Renal cortical epithelial cell (primary cell): ENCODE results near the gene CUL1. TPM values are rescaled to one million over a fixed set of nuclear protein-coding genes. Genes with fewer than 3 reads are reported as not detected.
A peak's percentile ranks its signal among the peaks of the same experiment; 100 is the strongest.

Experiments
- DNase-seq: peaks from one replicate; pipeline ENCODE4 v3.0.0-alpha.2; 2011; ENCODE audit warnings: low read depth
- total RNA-seq: library from RNA; depleted of rRNA; stranded (reverse); fragments of >200 nt; gene quantifications from 2 replicates; pipeline ENCODE4 v1.2.3, GENCODE V29; 2014

Gene CUL1
- total RNA-seq, 1 donor from 2014 or later: 69.2 TPM

DNA sequence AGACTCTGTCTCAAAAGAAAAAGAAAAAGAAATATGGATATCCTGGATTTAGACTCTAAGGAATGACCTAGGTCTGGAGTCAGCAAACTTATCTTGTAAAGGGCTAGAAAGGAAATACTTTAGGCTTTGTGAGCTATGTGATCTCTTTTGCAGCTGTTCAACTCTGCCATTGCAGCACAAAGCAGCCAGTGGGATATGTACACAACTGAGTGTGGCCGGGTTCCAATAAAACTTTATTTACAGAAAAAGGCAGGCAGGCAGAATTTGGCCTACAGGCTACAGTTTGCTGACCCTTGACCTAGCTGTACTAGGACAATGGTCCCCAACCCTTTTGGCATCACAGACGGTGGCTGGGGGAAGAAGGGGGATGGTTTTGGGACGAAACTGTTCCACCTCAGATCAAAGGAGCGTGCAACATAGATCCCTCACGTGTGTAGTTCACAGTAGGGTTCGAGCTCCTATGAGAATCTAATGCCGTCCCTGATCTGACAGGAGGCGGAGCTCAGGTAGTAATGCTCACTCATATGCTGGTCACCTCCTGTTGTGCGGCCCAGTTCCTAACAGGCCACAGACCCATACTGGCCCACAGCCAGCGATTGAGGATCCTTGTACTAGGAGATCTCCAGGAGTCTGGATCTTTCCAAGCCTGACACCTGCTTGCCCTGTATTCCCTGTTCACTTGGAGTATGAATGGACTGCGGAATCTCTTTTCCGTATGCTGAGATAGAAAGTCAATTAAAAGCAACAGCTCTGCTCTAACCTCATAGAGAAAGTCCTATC lies 63.0 kb downstream of the CUL1 start:
- no peak for DNase-seq

DNA sequence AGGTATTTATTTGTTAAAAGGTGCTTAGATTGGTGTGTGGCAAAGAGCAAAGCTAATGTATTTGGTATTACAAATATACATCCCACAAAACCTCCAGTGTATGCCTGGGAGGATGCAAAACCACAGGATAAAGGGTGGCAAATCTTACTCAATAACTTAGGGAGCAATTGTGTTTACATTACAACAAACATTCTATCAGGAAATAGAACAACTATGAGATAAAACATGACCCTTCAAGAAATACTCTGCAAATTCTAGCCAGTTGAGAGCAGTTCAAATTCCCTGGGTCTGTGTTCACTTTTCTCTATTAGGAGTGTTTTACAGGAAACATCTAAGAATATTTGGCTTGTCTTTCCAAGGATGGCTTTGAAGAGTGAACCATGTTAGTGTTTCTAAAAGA lies 64.9 kb downstream of the CUL1 start:
- DNase-seq: no peak

DNA sequence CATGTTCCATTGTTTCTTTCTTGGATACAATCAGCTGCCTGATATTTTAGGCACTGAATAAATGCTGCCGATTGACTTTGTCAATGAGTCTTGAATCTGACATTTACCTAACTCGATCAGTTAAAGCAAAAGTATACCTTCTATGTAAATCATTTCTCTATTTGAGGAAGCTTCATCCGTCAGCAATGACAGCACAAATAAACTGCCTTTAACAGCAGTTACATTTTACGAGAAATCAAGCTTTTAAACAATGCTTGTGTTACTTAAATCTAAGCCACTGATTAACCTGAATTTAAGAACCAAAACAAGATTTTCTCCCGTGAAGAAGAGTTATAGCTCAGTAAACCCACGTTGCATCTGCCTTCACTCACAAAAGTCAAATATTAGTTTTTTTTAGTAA lies 71.3 kb downstream of the CUL1 start:
- DNase-seq: no peak

DNA sequence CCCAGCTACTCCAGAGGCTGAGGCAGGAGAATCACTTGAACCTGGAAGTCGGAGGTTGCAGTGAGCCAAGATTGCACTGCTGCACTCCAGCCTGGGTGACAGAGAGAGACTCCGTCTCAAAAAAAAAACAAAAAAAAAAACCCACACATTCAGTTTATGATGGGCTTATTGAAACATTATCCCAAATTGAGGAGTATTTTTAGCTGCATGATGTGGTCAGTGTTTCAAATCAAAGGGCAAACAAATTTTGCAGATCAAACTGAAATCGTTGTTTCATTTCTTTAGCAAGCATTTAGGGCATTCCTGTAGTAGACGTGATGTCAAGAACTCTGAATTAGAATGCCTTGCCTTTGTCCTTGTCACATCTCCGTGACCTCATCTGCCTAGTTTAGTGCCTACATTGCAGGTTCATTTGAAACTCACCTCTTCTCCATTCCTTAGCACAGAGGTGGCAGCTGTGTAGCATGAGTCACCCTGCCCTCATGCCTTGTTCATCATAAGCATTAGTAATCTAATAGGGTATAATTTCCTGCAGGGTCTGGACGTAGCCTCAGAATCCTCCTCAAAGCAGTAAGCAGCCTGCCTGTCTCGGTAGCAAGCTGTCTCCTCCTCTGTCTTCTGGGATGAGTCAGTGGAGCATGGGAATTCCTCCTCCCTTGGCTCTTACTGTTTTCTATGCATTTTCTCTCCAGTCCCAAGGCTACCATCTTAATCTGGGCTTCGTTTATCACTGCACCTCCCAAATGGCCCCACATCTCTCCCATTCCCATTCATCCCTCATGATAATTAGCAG lies 73.8 kb downstream of the CUL1 start:
- DNase-seq: peak; percentile 92

DNA sequence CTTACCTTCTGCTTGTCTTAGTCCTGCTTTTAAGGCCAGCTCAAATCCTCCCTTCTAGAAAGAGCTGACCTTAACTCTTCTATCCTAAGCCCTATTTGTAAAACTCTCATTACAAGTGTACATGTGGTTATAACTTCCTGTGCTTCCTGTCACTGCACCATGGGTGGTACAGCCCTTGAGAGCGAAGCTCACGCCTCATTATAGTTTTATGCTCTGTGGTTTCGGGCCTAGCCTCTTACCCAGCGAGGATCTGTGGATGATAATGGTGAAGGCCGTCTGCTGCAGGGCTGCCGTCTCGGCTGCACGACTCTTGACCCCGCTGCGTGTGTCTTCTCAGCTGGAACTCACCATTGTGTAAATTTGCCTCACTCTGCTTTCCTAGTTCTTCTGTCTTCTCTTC lies 74.6 kb downstream of the CUL1 start:
- DNase-seq: no peak

DNA sequence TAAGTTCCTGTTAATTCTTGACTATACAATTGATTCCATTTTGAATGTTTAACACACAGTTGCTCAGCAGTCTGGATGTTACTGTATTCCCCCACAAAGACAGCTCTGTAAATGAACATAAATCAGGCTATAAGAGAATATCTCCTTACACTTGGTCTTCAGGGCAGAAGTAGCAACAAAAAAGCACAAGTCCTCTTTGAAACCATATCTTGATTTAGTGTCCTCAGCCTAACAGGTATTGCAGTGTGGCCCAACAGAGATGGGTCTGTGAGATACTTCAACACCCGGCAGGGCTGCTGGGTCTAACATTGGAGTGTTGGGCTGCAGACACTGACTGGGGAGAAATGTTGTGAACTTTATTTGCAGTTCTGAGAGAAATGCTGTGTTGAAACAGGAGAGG lies 75.8 kb downstream of the CUL1 start:
- DNase-seq: no peak

DNA sequence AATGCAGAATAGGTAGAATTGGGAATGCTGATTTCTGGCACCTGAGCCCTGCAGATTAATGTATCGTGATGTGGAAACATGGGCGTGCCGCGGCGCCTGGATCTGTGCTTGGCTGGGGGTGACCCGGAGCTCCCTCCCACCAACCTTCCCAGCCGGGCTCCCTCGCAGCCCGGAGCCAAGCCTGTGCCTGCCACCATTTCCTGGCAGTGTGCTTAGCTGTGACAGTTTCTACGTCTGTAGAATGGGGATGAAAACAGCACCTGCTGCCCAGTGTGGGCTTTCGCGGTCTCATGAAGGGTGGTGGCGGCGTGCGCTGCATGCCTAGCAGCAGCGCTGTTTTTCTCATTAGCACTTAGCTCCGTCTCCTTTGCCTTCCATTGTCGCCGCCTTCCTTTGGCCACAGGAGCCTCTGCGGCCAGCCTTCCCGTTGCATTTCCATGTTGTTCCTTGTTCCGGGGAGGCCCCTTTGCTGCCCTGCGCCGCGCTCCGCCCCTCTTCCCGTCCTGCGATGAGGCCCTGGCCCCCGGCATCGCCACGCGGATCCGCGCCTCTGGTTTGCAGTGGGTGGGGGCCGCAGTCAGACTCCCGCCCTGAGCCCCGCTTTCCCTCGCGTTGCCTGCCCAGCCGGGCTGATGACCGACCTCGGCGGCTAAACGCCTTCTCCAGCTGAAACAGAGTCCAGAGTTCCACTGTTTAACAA lies 84.2 kb downstream of the CUL1 start:
- no peak for DNase-seq

DNA sequence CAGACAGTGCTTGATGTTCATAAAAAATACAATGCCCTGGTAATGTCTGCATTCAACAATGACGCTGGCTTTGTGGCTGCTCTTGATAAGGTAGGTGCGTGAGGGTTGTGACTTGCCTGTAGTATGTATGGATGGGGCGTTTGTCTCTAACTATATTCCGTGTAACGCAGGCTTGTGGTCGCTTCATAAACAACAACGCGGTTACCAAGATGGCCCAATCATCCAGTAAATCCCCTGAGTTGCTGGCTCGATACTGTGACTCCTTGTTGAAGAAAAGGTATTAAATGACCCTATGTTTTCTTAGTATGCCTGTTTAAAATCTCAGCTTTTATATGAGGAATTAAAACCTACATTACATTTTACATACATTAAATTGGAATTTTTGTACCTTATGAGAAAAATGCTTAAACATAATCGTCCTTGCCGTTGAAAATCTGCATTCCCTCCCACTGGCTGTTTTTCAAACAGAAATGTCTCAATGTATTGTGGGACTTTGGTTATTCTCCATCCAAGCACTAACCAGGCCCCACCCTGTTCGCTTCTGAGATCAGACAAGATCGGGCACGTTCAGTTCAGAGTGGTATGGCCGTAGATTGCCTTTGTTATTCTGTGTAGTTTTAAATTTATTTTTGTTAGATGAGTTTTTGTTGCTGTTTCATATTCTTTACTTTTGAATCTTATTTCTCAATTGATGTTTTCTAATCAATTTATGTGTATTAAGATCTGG lies 85.3 kb downstream of the CUL1 start:
- DNase-seq: no peak

DNA sequence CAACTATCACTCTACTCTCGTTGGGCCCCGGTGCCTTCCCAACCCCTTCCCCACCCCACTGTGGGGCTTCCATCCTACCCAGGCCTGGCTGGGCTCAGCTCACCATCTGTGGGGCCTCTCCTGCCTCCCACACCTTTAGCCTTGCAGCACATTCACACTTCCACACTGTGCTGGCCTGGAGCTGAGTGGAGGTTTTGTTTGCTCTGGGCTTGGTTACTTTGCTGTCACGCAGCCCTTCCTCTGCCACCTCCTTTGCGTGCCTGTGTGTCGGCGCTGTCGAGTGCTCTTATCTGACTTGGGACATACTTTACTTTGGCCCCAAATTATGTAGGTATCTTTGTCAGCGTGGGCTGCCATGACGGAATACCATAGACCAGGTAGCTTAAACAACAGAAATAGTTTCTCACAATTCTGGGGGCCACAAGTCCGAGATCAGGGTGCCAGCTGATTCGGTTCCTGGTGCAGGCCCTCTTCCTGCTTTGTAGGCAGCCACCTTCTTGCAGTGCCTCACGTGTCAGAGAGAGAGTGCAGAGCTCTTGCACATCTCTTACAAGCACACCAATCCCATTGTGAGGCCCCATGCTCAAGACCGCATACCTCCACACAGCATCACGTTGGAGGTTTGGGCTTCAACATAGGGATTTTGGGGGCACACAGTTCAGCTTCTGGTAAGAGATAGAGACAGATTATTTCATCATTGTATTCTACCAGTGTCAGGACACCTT lies 89.0 kb downstream of the CUL1 start:
- no peak for DNase-seq

DNA sequence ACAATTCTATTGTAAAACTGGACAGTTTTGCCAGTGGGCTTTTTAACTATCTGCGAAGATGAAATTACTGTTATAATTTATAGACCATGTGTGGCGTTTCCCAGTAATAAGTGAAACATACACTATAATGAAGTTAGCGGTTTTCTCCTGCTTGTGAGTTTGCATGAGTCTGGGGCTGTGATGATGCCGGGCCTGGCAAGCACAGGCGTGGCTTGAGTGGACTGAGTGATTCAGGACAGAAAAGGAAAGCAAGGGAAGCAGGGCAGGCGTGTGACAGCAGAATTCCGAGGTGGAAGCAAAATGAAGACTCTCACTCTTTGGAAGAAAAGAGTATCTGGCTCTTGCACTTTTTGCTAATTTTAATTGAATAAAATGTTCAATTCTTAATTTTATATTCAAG lies 90.5 kb downstream of the CUL1 start:
- no peak for DNase-seq

DNA sequence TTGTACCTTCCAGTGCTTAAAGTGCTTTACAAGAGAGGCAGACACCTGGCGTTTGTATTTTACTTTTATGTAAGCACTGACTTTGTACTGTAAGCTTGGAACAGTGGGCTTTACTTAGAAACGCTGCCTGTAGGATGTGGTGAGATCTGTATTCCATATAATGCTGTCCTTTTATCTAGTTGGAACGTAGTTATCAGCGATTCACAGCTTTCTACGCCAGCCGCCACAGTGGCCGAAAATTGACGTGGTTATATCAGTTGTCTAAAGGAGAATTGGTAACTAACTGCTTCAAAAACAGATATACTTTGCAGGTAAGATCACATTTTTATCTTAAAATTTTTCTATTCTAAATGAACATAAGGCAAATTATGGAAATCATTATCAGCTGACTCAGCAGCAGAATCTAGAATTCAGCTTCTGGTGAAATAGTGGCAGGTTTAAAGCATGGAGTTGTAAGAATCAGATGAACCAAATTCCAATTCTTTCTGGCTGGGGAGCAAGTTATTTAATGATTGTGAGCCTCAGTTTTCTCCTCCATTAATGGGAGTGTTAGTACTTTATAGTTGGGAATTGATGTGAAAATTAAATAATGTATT lies 91.5 kb downstream of the CUL1 start:
- no peak for DNase-seq

DNA sequence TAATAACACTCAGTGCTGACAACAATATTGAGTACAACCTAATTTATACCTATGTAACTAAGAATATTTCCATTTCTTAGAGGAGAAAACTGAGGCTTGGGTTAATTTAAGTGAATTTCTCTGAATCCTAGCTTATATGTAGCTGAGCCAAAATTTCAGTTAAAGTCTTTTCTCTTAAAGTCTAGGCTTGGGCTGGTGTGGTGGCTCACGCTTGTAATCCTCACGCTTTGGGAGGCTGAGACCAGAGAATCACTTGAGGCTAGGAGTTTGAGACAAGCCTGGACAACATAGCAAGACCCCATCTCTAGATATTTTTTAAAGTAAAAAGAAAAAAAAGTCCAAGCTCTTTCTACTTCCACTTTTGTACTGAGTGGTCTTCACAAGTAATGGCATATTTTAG lies 92.1 kb downstream of the CUL1 start:
- no peak for DNase-seq

DNA sequence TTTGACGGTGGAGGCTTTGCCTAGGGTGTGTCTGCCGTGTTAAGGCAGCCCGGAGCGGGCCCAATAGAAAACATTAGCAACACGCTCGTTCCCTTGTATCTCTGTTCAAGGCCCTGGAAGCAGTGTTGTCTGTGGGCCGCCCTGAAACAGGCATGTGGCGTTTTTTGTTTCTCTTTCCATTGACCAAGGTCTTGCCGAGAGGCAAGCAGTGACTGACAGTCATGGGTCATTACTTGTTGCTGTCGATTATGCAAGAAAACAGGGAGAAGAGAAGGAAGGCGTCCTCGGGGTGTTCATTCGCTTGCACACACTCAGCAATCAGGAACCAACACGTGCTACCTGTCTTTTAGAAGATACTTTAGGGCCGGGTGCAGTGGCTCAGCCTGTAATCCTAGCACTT lies 92.8 kb downstream of the CUL1 start:
- DNase-seq: peak; percentile 73

DNA sequence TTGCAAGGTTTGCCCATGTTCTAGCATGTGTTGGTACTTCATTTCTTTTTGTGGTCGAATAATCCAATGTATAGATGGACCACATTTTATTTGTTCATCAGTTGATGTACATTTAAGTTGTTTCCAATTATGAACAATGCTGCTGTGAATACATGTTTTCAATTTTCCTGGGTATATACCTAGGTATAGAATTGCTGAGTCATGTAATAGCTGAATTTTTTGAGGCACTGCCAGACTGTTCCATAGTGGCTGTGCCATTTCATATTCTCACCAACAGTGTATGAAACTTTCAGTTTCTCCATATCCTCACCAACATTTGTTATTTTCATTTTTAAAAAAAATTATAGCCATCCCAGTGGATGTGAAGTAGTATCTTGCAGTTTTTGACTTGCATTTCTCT lies 94.9 kb downstream of the CUL1 start:
- no peak for DNase-seq

DNA sequence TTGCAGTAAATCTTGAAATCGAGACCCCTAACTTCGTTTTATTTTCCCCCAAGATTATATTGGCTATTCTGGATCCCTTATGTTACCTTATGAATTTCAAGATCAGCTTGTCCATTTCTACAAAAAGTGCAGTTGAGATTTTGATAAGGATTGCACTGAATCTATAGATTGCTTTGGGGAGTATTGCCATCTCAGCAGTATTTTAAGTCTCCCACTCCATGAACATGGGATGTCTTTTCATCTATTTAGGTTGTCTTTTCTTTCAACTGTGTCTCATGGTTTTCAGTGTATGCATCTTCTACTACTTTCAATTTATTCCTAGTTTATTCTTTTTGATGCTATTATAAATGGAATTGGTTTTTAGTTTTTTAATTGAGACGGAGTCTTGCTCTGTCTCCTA lies 95.8 kb downstream of the CUL1 start:
- DNase-seq: no peak

DNA sequence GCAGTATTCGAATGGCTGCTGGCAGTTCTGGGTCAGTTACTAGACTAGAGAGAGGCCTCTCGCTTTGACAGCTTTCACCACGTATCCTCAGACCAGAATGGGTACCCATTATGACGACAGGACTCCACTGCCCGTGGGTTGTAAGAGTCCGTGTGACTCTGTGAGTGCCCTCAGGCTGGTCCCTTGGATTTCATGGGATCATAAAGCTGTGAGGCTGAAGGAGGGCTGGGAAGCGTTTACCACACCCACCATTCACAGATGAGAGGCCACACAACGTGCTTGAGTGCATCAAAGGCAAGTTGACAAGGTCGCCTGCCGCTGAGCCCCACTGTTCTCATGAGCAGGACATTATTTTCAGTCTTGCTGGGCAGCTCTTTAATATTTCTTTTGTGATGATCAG lies 98.1 kb downstream of the CUL1 start:
- no peak for DNase-seq

DNA sequence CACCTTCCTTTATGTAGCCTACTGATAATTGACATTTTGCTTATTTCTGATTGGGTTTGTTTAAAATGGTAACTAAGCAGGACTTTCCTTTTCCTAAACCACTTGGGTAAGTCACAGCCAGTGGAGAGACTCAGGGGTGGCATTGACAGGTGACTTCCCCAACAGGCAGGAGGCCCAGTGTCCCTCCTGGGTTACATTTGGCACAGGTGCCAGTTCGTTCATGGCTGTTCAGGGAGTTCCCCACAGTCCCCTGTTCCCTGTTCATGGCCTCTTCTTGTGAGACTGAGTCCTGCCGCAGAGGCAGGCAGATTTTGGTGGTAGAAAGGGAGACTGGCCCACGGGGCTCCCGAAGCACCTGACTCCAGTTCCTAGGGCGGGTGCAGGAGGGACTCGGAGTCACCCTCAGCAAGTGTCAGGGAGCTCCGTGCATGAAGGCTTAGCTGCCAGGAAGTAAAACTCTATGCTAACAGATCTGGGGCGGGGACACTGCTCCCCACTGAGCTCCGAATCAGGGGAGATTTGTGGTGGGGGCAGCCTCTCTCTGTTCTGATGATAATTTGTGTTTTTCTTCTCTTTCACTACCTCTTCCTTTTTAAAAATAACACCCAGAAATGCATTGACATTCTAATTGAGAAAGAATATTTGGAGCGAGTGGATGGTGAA lies 101.3 kb downstream of the CUL1 start:
- no peak for DNase-seq

DNA sequence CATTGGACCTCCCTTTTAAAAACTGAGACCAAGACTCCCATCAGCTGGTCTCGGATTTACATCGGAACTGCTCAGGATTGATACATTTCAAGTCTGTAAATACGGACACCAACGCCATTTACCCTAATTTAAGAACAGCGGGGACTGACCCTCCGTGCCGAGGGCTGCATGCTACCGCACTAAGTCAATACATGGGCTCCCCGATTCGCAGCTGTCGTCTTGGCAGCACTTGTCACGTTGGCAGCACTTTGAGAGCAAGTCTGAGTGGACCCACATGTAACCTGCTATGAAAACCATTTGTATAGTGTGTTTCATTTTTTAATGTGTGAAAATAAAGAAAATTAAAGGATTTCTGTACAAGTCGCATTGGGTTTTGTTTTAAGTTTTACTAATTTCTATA lies 102.0 kb downstream of the CUL1 start:
- no peak for DNase-seq

DNA sequence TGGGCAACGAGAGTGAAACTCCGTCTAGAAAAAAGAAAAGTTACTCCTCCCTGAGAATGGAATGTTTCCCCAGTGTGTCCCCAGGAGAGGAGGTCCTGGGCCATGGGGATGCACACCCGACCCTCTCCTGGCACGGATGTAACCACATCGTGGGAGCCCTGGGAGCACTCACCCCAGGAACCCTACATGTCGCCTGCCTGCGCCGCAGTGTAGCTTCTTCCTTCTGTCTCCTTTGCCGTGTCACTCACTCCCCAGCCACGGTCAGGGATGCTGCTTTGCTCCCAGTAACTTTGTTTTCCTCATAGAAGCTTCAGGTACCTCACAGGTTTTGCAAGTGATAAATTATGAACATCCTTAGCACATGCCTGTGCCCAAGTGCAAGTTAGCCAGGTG lies 103.4 kb downstream of the CUL1 start:
- no peak for DNase-seq

DNA sequence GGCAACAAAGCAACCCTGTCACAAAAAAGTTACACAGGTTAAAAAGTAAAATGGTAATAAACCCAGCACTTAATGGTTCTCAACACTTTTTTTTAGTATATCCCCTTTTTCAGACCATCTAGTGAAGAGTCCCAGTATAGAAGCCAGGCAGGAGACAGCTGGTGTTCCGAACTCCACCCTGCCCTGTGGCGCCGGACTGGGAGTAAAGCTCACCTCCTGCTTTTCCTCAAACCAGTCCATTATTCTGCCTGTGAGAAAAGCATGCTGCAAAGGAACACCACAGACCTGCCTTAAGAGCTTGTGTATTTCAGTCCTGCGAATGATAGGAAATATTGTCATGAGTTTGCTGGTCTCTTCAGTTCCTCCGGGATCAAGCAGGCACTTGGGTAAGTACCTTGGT lies 104.4 kb downstream of the CUL1 start:
- DNase-seq: no peak
